RWPE2 (cell line): ENCODE measurements around the gene EPM2A.
A peak's percentile ranks its signal among the peaks of the same experiment; 100 is the strongest.

Experiments used
- ATAC-seq: fragments of 200-7000 bp; cut with Tn5 transposase; 3 replicates; pipeline ENCODE4 v1.9.1; 2021; ENCODE audit warnings: low read depth
- DNase-seq: peaks from one replicate; pipeline ENCODE4 v3.0.0-alpha.2; 2020; ENCODE audit warnings: low spot score
- H3K27ac ChIP-seq: fragments of 450-650 bp; 2 replicates; pipeline ENCODE4 v1.5.1; 2017; ENCODE audit warnings: mild to moderate bottlenecking; ENCODE audit not compliant: poor library complexity, severe bottlenecking
- H3K27me3 ChIP-seq: fragments of 250-450 bp; sonication (Bioruptor Pico); 2 replicates; pipeline ENCODE4 v1.5.1; 2021; ENCODE audit warnings: mild to moderate bottlenecking, moderate library complexity; ENCODE audit not compliant: insufficient read depth, poor library complexity, severe bottlenecking
- H3K36me3 ChIP-seq: fragments of 250-450 bp; sonication (Bioruptor Pico); 2 replicates; pipeline ENCODE4 v1.5.1; 2020; ENCODE audit warnings: low read depth, mild to moderate bottlenecking, moderate library complexity
- H3K4me1 ChIP-seq: fragments of 250-450 bp; sonication (Bioruptor Pico); 2 replicates; pipeline ENCODE4 v1.5.1; 2021; ENCODE audit warnings: mild to moderate bottlenecking, moderate library complexity; ENCODE audit not compliant: insufficient read depth, poor library complexity, severe bottlenecking
- H3K4me3 ChIP-seq: fragments of 250-450 bp; sonication (Bioruptor Pico); 2 replicates; pipeline ENCODE4 v1.5.1; 2021; ENCODE audit warnings: mild to moderate bottlenecking, moderate library complexity; ENCODE audit not compliant: severe bottlenecking
- H3K9me3 ChIP-seq: fragments of 250-450 bp; sonication (Bioruptor Pico); 2 replicates; pipeline ENCODE4 v1.5.1; 2021; ENCODE audit warnings: mild to moderate bottlenecking, moderate library complexity; ENCODE audit not compliant: severe bottlenecking
- CTCF ChIP-seq: fragments of 450-650 bp; IDR thresholded peaks from one replicate; pipeline ENCODE4 v1.5.1; 2017; ENCODE audit warnings: mild to moderate bottlenecking, moderate library complexity; ENCODE audit not compliant: poor library complexity, severe bottlenecking

Gene EPM2A

GRCh38 chr6:145738265-145738664 lies 2.9 kb upstream of the EPM2A start:
- Histone ChIP-seq H3K27ac (no peak overlapping the region), H3K4me3 (no peak overlapping the region), H3K9me3 (no peaks in the 10 kb centered on the region)

GRCh38 chr6:145736661-145737144 lies 1.4 kb upstream of the EPM2A start:
- H3K4me1 ChIP-seq, result peaks cover 14% of the 10 kb centered on the region
- H3K27me3 ChIP-seq, result no peaks in the 10 kb centered on the region
- DNase-seq (no peak), ATAC-seq (no peak)
- no peaks in the 10 kb centered on the region for H3K36me3 ChIP-seq
- no peak overlapping the region for H3K4me3 ChIP-seq
- peak overlapping the region; percentile 90 for H3K27ac ChIP-seq
- no peak for TF ChIP-seq CTCF
- H3K9me3 ChIP-seq, result no peaks in the 10 kb centered on the region

More at GRCh38 chr6:145738265-145738664, 2.9 kb upstream of the EPM2A start:
- ATAC-seq (no peak), DNase-seq (no peak)
- Histone ChIP-seq H3K27me3 (no peaks in the 10 kb centered on the region), H3K4me1 (peaks cover 14% of the 10 kb centered on the region), H3K36me3 (no peaks in the 10 kb centered on the region)
- no peak for TF ChIP-seq CTCF

GRCh38 chr6:145734486-145735355 lies 599 bp downstream of the EPM2A start:
- Histone ChIP-seq H3K27me3 (no peaks in the 10 kb centered on the region), H3K27ac (peak overlapping the region; percentile 90), H3K4me1 (peaks cover 14% of the 10 kb centered on the region), H3K36me3 (no peaks in the 10 kb centered on the region), H3K9me3 (no peaks in the 10 kb centered on the region), H3K4me3 (peak overlapping the region; percentile 67)
- ATAC-seq, result peak; percentile 93
- peak; percentile 92 for DNase-seq
- TF ChIP-seq CTCF, result no peak

GRCh38 chr6:145733810-145734209 lies 1.5 kb downstream of the EPM2A start:
- no peaks in the 10 kb centered on the region for H3K9me3 ChIP-seq
- peak overlapping the region; percentile 67 for H3K4me3 ChIP-seq
- peak overlapping the region; percentile 90 for H3K27ac ChIP-seq
- peaks cover 14% of the 10 kb centered on the region for H3K4me1 ChIP-seq
- DNase-seq, result no peak
- H3K36me3 ChIP-seq, result no peaks in the 10 kb centered on the region
- no peak for TF ChIP-seq CTCF
- no peak for ATAC-seq
- no peaks in the 10 kb centered on the region for H3K27me3 ChIP-seq

GRCh38 chr6:145733207-145733606 lies 2.1 kb downstream of the EPM2A start:
- H3K4me1 ChIP-seq, result peaks cover 14% of the 10 kb centered on the region
- no peak overlapping the region for H3K4me3 ChIP-seq
- H3K27me3 ChIP-seq, result no peaks in the 10 kb centered on the region
- no peak overlapping the region for H3K27ac ChIP-seq
- ATAC-seq (no peak), DNase-seq (no peak)
- H3K36me3 ChIP-seq, result no peaks in the 10 kb centered on the region
- H3K9me3 ChIP-seq, result no peaks in the 10 kb centered on the region
- TF ChIP-seq CTCF, result peak; percentile 43
